Measurements from ENCODE around the gene CMSS1.

GRCh38 chr3:100060685-100061484 is 243.2 kb downstream of the CMSS1 start:
- TF ChIP-seq CTCF (IDR thresholded peaks at IDR 0.05) (no peak), POLR2A (IDR thresholded peaks at IDR 0.05) (no peak)

Data from uterus (tissue), 2 donors.